HG03575 (cell line): ENCODE results near the gene ADK.
"Not testable (repeated sequence)": the region's sequence is repeated elsewhere in the genome, so short reads cannot be mapped to it uniquely, and the experiment has no call there.

Source experiments
- ATAC-seq: cut with Tn5 transposase; IDR thresholded peaks from one replicate; pipeline ENCODE4 v1.9.1; 2021; ENCODE audit not compliant: unreplicated experiment, insufficient number of reproducible peaks, low FRiP score; ENCODE audit errors: extremely low read depth

The ADK gene

DNA sequence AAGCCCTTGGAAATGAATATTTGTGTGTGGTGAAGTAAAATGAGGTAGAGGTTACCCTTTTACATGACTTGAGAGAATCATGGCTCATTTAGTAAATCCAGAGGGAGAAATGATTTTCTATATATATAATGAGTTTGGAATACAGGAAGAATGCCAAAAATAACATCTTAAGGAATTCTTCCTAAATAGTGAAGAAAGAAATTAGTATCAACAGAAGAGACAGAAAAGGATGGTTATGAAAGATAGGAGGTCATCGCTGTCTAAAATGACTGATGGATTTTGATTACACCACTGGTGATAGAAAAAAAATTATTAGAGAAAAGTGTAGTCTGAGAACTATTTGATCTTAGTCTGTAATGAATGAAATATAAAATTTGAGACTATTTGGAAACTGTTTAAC, 283.0 kb downstream of the ADK start:
- no peak for ATAC-seq

DNA sequence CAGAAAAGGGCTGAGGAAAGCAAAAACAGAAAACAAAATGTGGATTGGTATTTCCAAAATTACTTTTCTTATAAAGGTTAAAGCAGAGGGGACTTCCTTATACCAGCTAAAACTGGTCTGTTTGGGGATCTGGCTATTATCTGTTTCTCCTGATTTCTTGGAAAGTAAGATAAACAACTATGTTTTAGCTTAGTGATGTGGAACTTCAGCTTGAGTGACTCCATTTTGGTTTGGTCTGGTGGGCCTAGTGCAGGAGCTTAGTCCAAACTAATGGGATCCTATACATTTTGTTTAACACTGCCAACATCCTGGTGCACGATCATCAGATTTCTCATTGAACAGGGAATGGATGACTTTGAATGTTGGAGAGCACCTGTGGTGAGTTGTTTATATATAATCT, 283.5 kb downstream of the ADK start:
- no peak for ATAC-seq

DNA sequence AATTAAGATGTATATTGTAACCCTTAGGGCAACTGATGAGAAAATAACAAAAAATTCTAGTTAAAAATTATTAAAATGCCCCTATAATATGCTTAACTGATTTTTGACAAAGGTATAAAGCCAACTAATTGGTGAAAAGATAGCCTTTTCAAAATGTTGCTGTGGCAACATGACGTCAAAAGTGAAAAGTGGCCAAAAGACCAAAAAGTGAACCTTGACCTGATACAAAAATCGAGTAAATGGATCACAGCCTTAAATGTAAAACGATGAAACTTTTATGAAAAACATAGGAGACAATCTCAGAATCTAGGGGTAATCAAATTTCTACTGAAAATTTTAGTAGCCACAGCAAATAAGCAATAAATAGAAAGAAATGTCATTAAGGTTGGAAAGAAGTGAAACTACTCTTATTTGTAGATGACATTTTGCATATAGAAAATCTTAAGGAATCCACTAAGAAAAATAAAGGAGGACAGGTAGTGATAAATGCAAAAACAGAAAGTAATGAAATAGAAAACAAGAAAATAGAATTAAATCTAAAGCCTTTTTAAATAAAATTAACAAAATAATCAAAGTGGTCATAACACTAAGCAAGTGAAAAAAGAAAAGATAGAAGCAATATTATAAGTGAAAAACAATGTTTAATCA, 285.6 kb downstream of the ADK start:
- ATAC-seq = no peak

DNA sequence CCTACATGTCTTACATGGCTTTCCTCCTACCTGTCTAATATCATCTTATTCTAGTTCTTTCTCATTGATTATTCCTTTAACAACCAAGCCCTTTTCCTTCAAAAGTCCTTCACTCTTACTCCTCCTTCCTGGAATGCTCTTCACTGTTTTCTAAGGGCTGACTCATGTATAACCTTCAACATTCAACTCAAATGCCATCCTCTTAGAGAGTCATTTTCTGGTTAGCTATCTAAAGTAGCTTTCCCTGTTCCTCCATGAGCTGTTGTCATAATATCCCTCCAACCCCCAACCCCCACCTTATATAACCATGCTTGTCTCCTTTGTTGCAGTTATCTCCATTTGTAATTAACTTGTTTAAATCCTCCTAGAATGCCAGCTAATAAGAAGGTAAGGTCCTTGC, 286.8 kb downstream of the ADK start:
- ATAC-seq = no peak

DNA sequence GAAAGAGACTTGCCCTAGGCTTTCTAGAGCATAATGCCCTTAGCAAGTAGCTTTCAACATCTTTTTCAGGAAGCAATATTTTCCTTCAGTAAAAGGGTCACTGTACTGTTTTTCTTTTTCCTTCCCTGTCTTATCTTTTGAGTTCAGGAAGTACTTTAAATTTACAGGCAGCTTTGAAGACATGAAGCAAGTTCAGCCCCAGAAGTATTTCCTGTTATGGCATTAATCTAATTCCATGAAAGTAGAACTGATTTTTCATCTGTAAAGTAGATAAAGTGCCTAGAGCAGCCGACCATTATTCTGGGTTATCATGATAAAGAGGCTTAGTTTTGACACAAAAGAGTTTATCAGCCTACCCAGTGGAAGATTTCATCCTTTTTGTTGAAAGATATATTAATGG, 288.2 kb downstream of the ADK start:
- ATAC-seq = no peak

DNA sequence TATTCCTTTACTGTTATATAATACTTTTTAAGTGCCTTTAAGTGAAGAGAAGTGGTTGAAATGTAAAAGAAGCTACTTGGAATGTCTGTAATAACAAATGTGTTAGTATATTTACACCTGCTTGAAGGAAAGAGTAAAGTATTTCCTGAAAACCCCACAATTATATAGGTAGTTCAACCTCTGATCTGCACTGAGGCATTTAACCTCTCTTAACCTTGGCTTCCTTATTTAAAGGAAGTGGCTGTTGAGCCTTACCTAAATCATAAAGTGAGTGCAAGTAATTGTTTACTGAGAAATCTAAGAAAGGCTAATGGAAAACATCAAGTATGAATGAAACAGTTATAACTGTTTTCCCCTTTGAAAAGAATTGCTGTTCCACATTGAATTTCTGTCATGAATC, 294.5 kb downstream of the ADK start:
- ATAC-seq = no peak

DNA sequence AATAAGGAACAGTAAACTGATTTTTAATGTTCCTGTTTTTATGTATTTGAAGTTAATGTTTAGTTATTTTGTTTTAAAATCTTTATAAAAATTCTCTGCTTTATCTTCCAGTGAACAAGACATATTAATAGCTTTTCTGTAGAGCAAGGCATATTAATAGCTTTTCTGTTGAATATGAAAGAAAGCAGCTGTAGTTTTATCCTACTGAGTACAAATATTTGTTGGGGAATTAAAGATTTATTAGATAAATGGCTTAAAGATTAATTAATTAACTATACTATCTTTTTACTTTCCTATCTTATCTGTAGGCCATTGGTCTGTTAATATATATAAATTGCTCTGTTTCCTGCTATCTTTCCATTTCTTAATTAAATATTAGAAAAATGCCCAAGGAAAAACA, 299.6 kb downstream of the ADK start:
- no peak for ATAC-seq

DNA sequence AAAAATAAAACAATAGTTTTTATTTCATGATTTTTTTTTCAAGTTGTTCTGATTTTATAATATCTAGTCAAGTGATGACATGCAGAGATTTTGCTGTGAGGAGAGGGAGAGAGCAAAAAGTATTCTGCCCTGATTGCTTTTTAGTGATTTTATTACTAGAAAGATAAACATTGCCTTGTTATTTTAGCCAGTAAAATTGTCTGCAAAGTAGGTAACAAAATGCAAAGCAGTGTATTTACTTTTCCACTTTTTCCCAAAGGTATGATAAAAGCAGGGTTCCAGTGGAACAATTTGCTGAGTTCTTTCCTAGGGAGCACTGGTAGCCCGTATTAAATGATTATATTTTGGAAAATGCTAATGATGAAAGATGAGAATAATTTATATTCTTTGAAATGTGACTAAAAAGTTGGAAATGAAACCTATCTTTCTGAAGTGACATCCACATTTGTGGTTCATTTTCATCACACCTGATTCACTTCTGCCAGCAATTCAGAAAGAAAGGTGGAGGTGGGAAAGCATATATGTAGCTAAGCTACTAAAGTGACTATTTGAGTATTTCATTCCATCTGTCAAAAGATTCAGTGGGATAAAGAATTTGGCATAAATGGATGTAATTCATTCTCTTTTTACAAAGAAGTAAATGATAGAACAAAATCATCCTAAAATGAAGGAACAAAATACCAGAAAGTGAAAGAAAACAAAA, 300.3 kb downstream of the ADK start:
- no peak for ATAC-seq

DNA sequence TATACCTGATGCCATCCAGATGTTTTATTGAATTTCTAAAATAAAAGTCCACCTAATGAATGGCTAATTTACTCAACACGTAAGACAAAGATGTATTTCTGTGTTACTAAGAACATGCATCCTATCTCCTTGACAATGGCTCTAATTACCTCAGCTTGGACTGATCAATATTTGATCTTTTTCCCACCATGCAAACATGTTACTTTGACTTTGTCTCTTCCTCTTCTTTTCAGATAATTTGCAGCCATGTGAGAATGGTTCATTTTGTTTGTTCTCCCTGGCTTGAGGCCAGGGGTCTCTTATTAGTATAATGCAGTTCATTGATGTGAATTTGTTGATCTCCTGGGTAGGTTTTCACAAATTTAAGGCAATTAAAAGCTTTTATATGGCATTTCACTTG, 302.1 kb downstream of the ADK start:
- no peak for ATAC-seq

DNA sequence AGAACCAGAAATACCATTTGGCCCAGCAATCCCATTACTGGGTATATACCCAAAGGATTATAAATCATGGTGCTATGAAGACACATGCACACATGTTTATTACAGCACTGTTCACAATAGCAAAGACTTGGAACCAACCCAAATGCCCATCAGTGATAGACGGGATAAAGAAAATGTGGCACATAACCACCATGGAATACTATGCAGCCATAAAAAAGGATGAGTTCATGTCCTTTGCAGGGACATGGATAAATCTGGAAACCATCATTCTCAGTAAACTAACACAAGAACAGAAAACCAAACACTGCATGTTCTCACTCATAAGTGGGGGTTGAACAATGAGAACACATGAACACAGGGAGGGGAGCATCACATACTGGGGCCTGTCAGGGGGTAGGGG, 306.5 kb downstream of the ADK start:
- not testable (repeated sequence) for ATAC-seq

DNA sequence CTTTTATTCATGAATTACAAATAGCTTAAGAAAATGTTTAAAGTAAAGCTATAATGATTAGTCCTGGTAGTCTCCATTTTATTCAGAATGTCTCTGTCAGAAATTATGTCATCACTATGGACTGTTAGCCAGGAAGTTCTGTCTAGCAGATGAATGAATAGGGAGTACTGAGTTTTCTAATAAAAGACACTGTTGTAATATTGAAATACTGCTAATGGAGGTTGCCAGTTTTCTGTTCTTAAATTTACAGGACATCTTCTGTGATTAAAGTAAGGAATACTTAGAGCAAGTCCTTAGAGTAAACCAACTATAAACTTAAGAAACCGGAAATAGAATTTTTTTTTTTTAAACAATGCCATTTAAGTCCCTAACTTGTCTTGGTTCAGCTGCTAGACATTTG, 309.8 kb downstream of the ADK start:
- ATAC-seq = no peak

DNA sequence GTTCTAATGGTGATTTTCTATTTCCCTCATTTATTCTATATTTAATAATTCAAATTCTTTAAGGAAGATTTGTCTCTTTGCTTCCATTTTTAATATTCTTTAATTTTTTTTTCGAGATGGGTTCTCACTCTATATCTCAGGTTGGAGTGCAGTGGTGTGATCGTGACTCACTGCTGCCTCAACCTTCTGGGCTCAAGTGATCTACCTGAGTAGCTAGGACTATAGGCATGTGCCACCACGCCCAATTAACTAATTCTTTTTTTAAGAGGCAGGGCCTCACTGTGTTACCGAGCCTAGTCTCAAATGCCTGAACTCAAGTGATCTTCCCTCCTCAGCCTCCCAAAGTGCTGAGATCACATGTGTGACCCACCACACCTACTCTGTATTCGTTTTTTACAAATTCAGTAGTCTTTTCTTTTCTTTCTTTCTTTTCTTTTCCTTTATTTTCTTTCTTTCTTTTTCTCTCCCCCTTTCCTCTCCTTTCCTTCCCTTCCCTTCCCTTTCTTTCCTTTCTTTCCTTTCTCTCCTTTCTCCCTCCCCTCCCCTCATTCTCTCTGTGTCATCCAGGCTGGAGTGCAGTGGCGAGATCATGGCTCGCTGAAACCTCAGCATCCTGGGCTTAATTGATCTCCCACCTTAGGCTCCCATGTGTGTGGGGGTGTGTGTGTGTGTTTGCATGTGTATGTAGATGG, 323.1 kb downstream of the ADK start:
- no peak for ATAC-seq

DNA sequence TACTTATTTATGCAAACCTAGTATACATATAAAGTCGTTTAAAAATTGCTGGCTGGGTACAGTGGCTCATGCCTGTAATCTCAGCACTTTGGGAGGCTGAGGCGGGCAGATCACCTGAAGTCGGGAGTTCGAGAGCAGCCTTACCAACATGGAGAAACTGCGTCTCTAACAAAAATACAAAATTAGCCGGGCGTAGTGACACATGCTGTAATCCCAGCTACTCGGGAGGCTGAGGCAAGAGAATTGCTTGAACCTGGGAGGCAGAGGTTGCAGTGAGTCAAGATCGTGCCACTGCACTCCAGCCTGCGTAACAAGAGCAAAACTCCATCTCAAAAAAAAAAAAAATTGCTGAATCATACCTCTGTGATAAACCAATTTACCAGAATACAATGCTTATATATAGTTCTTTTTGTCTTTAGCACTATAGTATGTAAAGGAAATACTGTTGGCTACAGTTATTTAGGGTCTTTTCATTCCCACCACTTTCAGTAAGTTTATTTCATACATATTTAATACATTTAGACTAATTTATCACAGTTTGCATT, 325.2 kb downstream of the ADK start:
- ATAC-seq = not testable (repeated sequence)

DNA sequence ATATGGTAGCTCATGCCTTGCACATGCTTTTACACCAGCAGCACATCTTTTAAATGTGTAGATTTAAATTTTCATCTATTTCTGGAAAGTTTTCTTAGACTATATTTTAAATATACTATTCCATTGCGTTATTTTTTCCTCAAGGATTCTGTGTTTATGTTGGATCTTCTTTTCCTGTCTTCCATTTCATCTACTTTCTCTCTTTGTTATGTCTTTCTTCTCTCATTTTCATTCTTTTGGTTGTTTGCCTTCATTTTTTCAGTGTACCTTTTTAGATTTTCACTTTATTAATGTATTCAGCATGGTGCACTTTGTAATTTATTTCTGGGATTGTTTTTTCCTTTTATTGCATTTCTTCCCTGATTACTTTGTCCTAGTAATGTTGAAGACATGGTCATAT, 329.8 kb downstream of the ADK start:
- ATAC-seq = no peak

DNA sequence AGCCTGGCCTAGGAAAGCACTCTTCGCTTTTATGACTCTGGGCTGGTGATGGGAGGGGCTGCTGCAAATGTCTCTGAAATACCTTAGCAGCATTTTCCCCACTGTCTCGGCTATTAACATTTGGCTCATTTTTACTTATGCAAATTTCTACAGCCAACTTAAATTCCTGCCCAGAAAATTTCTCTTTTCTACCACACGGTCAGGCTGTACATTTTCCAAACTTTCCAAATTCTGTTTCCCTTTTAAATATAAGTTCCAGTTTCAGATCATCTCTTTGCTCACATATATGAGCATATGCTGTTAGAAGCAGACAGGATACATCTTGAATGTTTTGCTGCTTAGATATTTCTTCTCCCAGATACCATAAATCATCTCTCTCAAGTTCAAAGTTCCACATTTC, 332.3 kb downstream of the ADK start:
- no peak for ATAC-seq

DNA sequence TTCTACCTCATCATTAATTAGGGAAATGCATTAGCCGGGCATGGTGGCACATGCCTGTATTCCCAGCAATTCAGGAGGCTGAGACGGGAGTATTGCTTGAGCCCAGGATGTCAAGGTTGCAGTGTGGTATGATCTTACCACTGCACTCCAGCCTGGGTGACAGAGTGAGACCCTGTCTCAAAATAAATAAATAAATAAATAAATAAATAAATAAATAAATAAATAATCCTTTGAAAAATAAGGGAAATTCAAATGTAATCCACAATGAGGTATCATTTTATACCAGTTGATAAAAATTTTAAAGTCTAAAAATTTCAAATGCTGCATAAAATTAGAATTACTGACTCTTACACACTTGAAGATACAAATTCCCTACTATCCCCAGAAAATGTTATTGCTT, 334.3 kb downstream of the ADK start:
- no peak for ATAC-seq

DNA sequence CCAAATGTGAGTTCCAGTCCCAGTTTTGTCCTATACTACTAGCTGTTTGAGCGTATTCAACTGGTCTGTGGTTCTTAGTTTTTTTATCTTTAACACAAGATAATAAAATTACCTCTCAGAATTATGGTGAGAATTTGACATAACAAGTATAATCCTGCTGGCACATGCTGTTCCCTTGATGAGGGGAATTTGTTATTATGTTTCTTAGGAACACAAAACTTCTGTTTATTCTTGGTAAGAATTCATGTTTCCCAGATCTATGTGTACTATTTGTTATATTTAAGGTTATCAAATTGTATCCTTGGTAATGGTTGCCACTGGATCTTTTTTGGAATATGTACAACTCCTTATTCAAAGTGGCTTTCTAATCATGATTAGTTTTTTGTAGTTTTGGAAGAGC, 335.6 kb downstream of the ADK start:
- ATAC-seq = no peak

DNA sequence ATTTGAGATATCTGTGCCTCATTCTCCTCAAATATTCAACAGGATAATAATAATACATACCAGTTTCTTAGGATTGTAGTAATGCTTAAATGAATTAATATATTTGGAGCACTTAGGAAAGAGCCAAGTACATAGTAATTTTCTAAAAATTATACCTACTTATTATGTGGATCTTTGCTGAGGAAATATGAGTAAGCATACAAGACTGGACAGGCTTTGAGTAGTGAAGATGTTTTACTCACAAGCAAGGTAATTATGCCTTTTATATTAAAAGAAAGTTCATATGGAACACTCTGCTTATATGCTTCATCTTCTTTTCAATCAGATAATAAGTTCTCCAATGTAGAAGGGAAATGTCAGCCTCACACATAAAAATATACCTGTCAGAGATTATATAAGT, 337.9 kb downstream of the ADK start:
- ATAC-seq = no peak

DNA sequence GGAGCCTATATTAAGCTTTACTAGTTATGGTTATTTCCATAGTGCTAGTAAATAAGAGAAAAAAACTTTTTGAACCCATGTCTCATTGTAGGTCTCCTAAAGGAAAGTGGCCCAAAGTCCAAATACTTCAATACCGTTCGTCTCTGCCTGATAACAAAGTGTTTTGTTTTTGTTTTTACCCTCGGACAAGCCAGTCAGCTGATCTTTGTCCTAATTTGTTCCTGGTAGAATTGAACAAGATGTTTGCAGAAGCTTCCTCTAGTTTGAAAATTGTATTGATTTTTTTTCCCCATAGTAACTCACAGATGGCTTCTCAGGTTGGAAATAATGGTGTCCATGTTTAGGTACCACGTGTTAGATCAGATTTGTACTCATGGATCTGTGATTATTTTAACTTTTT, 339.5 kb downstream of the ADK start:
- no peak for ATAC-seq

DNA sequence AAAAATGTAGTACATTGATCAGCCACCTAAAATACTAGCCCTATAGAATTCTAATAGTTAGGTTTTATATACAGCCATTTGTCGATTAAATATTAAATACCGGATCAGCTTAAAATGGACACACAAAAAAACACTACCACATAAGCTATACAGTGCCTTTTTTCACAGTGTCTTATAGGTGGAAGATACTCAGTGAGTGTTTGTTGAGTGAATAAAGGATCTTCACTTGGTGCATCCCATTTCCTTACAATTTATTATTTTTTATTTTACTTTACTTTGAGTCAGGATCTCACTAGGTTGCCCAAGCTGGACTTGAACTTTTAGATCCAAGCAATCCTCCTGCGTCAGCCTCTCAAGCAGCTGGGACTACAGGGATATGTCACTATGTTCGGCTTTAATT, 340.0 kb downstream of the ADK start:
- ATAC-seq = no peak
